Smooth muscle cell (in vitro differentiated cells): Measurements from ENCODE around the gene TEX48. TPM values are rescaled to one million over a fixed set of nuclear protein-coding genes. Genes with fewer than 3 reads are reported as not detected.
A peak's percentile ranks its signal among the peaks of the same experiment; 100 is the strongest.

Source experiments
- DNase-seq: peaks from one replicate; lab custom pipeline; 2025; ENCODE audit not compliant: unreplicated experiment; lab: John Stamatoyannopoulos, UW
- H2AFZ ChIP-seq: fragments of 200-600 bp; sonication (generic); 2 replicates; pipeline ENCODE4 v1.6.0; 2016; ENCODE audit warnings: antibody characterized with exemption, low read depth, mild to moderate bottlenecking
- H3F3A ChIP-seq: fragments of 200-600 bp; sonication (generic); 2 replicates; pipeline ENCODE4 v1.6.0; 2017; ENCODE audit warnings: antibody characterized with exemption, low read depth
- H3K27ac ChIP-seq: fragments of 200-600 bp; sonication (generic); 2 replicates; pipeline ENCODE4 v1.5.1; 2016; ENCODE audit warnings: low read depth, mild to moderate bottlenecking
- H3K27me3 ChIP-seq: fragments of 200-600 bp; sonication (generic); 2 replicates; pipeline ENCODE4 v1.6.1; 2016; ENCODE audit warnings: low read depth, mild to moderate bottlenecking
- H3K36me3 ChIP-seq: fragments of 200-600 bp; sonication (generic); 2 replicates; pipeline ENCODE4 v1.5.1; 2016; ENCODE audit warnings: low read depth
- H3K4me1 ChIP-seq: fragments of 200-600 bp; sonication (generic); 2 replicates; pipeline ENCODE4 v1.5.1; 2016; ENCODE audit warnings: low read depth
- H3K4me2 ChIP-seq: fragments of 200-600 bp; sonication (generic); 2 replicates; pipeline ENCODE4 v1.6.0; 2016; ENCODE audit warnings: mild to moderate bottlenecking
- H3K4me3 ChIP-seq: fragments of 200-600 bp; sonication (generic); 2 replicates; pipeline ENCODE4 v1.5.1; 2016; ENCODE audit warnings: mild to moderate bottlenecking
- H3K79me2 ChIP-seq: fragments of 200-600 bp; sonication (generic); 2 replicates; pipeline ENCODE4 v1.6.0; 2016; ENCODE audit warnings: low read depth, mild to moderate bottlenecking
- H3K9ac ChIP-seq: fragments of 200-600 bp; sonication (generic); 2 replicates; pipeline ENCODE4 v1.6.0; 2016; ENCODE audit warnings: low read depth
- H3K9me3 ChIP-seq: fragments of 200-600 bp; sonication (generic); replicated peaks from 2 replicates; pipeline ENCODE4 v1.5.1; 2016; ENCODE audit warnings: low read depth
- H4K20me1 ChIP-seq: fragments of 200-600 bp; sonication (generic); 2 replicates; pipeline ENCODE4 v1.6.0; 2016; ENCODE audit warnings: low read depth
- WGBS: methylation state at CpG from one replicate; pipeline ENCODE4 v1.1.7; 2016; ENCODE audit warnings: low lambda C conversion rate; 5-methylcytosine and 5-hydroxymethylcytosine counted together
- polyA plus RNA-seq: library from polyadenylated mRNA; unstranded; fragments of >200 nt; fragmentation: Nextera tagmentation; extraction: Ambion mirVana; gene quantifications from 2 replicates; pipeline ENCODE4 v1.2.1, GENCODE V29; 2016
- total RNA-seq: library from RNA; depleted of rRNA; stranded (reverse); fragments of >200 nt; gene quantifications from 2 replicates; pipeline ENCODE4 v1.2.3, GENCODE V29; 2014
- TF ChIP-seq, protein P1 (sequence below): fragments of 200-600 bp; sonication (generic); IDR thresholded peaks from 2 replicates; pipeline ENCODE4 v1.5.1; 2017; ENCODE audit warnings: borderline replicate concordance, mild to moderate bottlenecking, antibody characterized with exemption; ENCODE audit not compliant: insufficient read depth, poor library complexity, severe bottlenecking

Gene TEX48
- total and polyA plus RNA-seq, 2 experiments from 2014 or later = not detected

DNA sequence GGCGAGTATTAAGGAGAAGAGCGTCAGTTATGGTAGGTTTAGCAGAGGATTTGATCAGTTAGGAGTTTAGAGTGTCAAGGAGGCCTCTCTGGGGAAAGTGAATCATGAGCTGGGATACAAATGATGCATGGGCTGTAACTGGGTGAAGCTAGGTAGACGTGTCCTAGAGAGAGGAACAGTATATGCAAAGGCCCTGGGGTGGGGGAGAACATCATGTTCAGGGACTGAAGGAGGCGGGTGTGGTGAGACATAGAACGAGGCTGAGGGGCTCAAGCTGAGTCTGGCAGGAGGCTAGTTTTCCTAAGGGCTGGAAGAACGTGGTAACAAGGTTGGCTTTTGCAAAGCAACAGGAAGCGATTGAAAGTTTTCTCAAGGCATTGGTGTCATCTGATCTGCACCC is 60.4 kb downstream of the TEX48 start:
- H3K27ac ChIP-seq = peak overlapping the region; percentile 82
- 88% methylated on average over 7 of the region's 7 CpGs for WGBS
- H2AFZ ChIP-seq = no peak overlapping the region

DNA sequence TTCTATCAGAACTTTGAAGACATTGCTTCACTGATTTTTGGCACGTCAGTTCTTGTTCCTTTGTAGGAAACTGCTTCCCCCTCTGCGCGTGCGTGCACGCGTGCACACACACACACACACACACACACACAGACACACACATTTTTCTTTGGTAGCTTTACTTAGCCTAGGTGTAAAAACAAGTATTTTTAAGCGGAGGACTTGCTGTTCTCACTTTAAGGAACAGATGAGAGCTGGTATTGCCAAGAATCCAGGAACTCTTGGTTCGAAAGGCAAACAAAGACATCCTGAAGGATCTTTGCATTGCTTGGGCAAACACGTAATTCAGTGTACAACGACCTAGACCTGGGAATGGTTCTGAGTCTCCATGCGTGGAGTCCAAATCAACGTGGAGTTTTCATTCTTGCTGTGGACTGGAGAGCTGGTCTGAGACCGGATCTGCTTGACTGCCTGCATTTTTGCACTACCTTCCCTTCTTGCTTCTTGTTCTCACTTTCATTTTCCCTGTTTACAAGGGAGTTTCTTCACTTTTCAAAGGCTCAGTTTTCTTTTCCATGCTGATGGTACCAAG is 62.7 kb downstream of the TEX48 start:
- no peak overlapping the region for H3K27ac ChIP-seq
- no peaks in the 10 kb centered on the region for H4K20me1 ChIP-seq
- no peak overlapping the region for H3K4me3 ChIP-seq
- H3K4me1 ChIP-seq = no peaks in the 10 kb centered on the region
- H3K27me3 ChIP-seq = no peaks in the 10 kb centered on the region
- 94% methylated on average over 13 of the region's 13 CpGs for WGBS
- H3K9me3 ChIP-seq = no peaks in the 10 kb centered on the region
- H3K79me2 ChIP-seq = peaks cover 33% of the 10 kb centered on the region
- no peak overlapping the region for H3K4me2 ChIP-seq
- no peak overlapping the region for H2AFZ ChIP-seq
- TF ChIP-seq, protein P1, sequence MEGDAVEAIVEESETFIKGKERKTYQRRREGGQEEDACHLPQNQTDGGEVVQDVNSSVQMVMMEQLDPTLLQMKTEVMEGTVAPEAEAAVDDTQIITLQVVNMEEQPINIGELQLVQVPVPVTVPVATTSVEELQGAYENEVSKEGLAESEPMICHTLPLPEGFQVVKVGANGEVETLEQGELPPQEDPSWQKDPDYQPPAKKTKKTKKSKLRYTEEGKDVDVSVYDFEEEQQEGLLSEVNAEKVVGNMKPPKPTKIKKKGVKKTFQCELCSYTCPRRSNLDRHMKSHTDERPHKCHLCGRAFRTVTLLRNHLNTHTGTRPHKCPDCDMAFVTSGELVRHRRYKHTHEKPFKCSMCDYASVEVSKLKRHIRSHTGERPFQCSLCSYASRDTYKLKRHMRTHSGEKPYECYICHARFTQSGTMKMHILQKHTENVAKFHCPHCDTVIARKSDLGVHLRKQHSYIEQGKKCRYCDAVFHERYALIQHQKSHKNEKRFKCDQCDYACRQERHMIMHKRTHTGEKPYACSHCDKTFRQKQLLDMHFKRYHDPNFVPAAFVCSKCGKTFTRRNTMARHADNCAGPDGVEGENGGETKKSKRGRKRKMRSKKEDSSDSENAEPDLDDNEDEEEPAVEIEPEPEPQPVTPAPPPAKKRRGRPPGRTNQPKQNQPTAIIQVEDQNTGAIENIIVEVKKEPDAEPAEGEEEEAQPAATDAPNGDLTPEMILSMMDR = no peak
- H3F3A ChIP-seq = peaks cover 4% of the 10 kb centered on the region
- no peak overlapping the region for H3K9ac ChIP-seq
- DNase-seq = no peak
- no peaks in the 10 kb centered on the region for H3K36me3 ChIP-seq

More for the DNA sequence above, 60.4 kb downstream of the TEX48 start:
- no peak overlapping the region for H3K4me3 ChIP-seq
- H3K36me3 ChIP-seq = no peaks in the 10 kb centered on the region
- H3F3A ChIP-seq = peaks cover 4% of the 10 kb centered on the region
- no peaks in the 10 kb centered on the region for H3K4me1 ChIP-seq
- DNase-seq = no peak
- TF ChIP-seq, protein P1 = no peak
- H3K9me3 ChIP-seq = no peaks in the 10 kb centered on the region
- no peak overlapping the region for H3K4me2 ChIP-seq
- no peaks in the 10 kb centered on the region for H3K27me3 ChIP-seq
- H3K79me2 ChIP-seq = peaks cover 13% of the 10 kb centered on the region
- no peak overlapping the region for H3K9ac ChIP-seq
- H4K20me1 ChIP-seq = no peaks in the 10 kb centered on the region

DNA sequence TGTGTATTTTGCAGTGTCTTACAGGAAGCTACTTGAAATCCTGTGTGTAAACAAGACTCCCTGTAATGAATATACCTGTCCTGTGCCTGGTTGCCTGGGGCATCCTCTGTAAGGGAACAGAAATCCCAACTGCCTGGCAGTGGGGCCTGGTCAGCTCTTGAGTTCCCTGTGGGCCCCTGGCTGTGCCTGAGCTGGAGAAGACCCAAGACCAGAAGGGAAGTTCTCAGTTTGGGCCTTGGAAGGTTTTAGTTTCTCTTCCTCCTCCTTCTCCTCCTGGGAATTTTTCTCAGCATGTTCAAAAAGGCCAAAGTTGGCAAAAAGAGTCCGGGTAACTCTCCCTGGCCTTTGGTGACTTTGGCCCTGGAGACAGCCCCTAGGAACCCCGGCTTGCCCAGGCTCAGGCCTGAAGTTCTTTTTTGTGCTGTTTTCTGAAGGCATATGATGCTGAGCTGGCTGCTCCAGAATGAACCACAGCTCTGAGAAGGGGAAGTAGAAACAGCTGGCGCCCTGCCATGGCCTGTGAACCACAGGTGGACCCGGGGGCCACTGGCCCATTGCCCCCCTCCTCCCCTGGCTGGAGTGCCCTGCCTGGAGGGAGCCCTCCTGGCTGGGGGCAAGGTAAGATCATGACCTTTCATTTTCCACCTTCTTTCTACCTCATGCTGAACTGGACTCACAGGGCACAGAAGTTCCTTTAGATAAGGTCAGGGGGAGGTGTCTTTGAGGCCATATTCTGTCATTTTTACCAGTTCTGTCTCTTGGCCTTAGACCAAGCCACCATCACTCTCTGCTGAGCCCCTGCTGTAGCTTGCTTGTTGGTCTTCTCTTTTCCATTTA is 65.1 kb downstream of the TEX48 start:
- no peak for DNase-seq
- no peak overlapping the region for H3K4me2 ChIP-seq
- H3K9me3 ChIP-seq = no peaks in the 10 kb centered on the region
- no peak overlapping the region for H3K4me3 ChIP-seq
- H3F3A ChIP-seq = peaks cover 6% of the 10 kb centered on the region
- H3K27me3 ChIP-seq = no peaks in the 10 kb centered on the region
- 94% methylated on average over 4 of the region's 4 CpGs for WGBS
- H3K79me2 ChIP-seq = peaks cover 54% of the 10 kb centered on the region
- no peak overlapping the region for H3K9ac ChIP-seq
- H3K36me3 ChIP-seq = no peaks in the 10 kb centered on the region
- TF ChIP-seq, protein P1 = no peak
- H4K20me1 ChIP-seq = no peaks in the 10 kb centered on the region
- no peak overlapping the region for H2AFZ ChIP-seq
- no peaks in the 10 kb centered on the region for H3K4me1 ChIP-seq
- no peak overlapping the region for H3K27ac ChIP-seq

Other genes with a start within 250 kb of the TEX48 start
- 2.9 and 3.6 TPM in 2 replicates for gene WHRN, start 176.7 kb downstream of the TEX48 start, total RNA-seq
- gene WHRN, start 176.7 kb downstream of the TEX48 start, polyA plus RNA-seq = 11.9 and 12.9 TPM in 2 replicates
- 389 and 400 TPM in 2 replicates for gene ATP6V1G1, start 94.4 kb downstream of the TEX48 start, total RNA-seq
- gene ATP6V1G1, start 94.4 kb downstream of the TEX48 start, polyA plus RNA-seq = 335 and 340 TPM in 2 replicates
- 5.8 and 9.3 TPM in 2 replicates for gene TMEM268, start 70.9 kb downstream of the TEX48 start, total RNA-seq
- gene TMEM268, start 70.9 kb downstream of the TEX48 start, polyA plus RNA-seq = 8.1 and 9.3 TPM in 2 replicates
- gene TEX53, start 24.4 kb downstream of the TEX48 start, total RNA-seq = not detected in 2 replicates
- not detected in 2 replicates for gene TEX53, start 24.4 kb downstream of the TEX48 start, polyA plus RNA-seq
- 4.1 and 5.5 TPM in 2 replicates for gene TNFSF15, start 123.8 kb upstream of the TEX48 start, total RNA-seq
- 2.3 and 2.9 TPM in 2 replicates for gene TNFSF15, start 123.8 kb upstream of the TEX48 start, polyA plus RNA-seq
- not detected in 2 replicates for gene TNFSF8, start 248.4 kb upstream of the TEX48 start, total RNA-seq
- not detected in 2 replicates for gene TNFSF8, start 248.4 kb upstream of the TEX48 start, polyA plus RNA-seq